Caco-2 (cell line): ENCODE results near the gene ADAM12. TPM values are rescaled to one million over a fixed set of nuclear protein-coding genes. Genes with fewer than 3 reads are reported as not detected.

ENCODE experiments used
- Bru-seq: library from RNA; stranded (reverse); fragments of 400-500 nt; gene quantifications from one replicate; lab custom pipeline; 2021; lab: Mats Ljungman, UMichigan
- BruChase-seq, 2 experiments: library from RNA; stranded (reverse); fragments of 400-500 nt; gene quantifications; one replicate each; lab custom pipeline; 2021; lab: Mats Ljungman, UMichigan
- BruUV-seq: library from RNA; stranded (reverse); fragments of 400-500 nt; replicated peaks from 2 replicates; lab custom pipeline; 2021; lab: Mats Ljungman, UMichigan
- CTCF ChIA-PET: fragments of 300-600 bp; sonication (Branson Sonifier 250); formaldehyde crosslinking; loops from one replicate; lab custom pipeline; 2022; ENCODE audit warnings: antibody characterized with exemption; lab: Charles Lee
- POLR2A ChIA-PET: fragments of 300-600 bp; sonication (Branson Sonifier 250); formaldehyde crosslinking; loops from one replicate; lab custom pipeline; 2022; ENCODE audit warnings: antibody characterized with exemption; lab: Charles Lee
- DNase-seq, 2 experiments: peaks; one replicate each; pipeline versions ENCODE4 v3.0.0 to v3.0.0-alpha.2; 2020 to 2022
- H3K27me3 ChIP-seq: replicated peaks from 2 replicates; pipeline ENCODE4 v1.6.0; 2011; ENCODE audit warnings: low read length; ENCODE audit not compliant: control insufficient read depth, insufficient read depth
- H3K36me3 ChIP-seq: 2 replicates; pipeline ENCODE4 v1.5.1; 2011; ENCODE audit warnings: low read length; ENCODE audit not compliant: control insufficient read depth, insufficient read depth
- H3K4me1 ChIP-seq: fragments of 250-450 bp; sonication (Bioruptor Pico); 2 replicates; pipeline ENCODE4 v1.5.1; 2020; ENCODE audit warnings: mild to moderate bottlenecking
- H3K4me3 ChIP-seq: 2 replicates; pipeline ENCODE4 v1.5.1; 2011; ENCODE audit warnings: low read depth, mild to moderate bottlenecking, control low read depth, low read length
- H3K9me3 ChIP-seq: fragments of 250-450 bp; sonication (Bioruptor Pico); 2 replicates; pipeline ENCODE4 v1.5.1; 2020; ENCODE audit warnings: mild to moderate bottlenecking, moderate library complexity
- H3K27ac Mint-ChIP-seq: one replicate; pipeline ENCODE4 v1.8.0; 2022; ENCODE audit warnings: mixed read lengths; ENCODE audit not compliant: unreplicated experiment
- H3K27me3 Mint-ChIP-seq: one replicate; pipeline ENCODE4 v1.8.0; 2022; ENCODE audit warnings: mixed read lengths; ENCODE audit not compliant: insufficient read depth, unreplicated experiment
- H3K36me3 Mint-ChIP-seq: one replicate; pipeline ENCODE4 v1.8.0; 2022; ENCODE audit warnings: mild to moderate bottlenecking, mixed read lengths; ENCODE audit not compliant: insufficient read depth, unreplicated experiment
- H3K4me1 Mint-ChIP-seq: one replicate; pipeline ENCODE4 v1.8.0; 2022; ENCODE audit warnings: low read depth, mixed read lengths; ENCODE audit not compliant: unreplicated experiment
- H3K4me3 Mint-ChIP-seq: one replicate; pipeline ENCODE4 v1.8.0; 2022; ENCODE audit warnings: mild to moderate bottlenecking, moderate library complexity, mixed read lengths; ENCODE audit not compliant: unreplicated experiment
- H3K9me3 Mint-ChIP-seq: one replicate; pipeline ENCODE4 v1.8.0; 2022; ENCODE audit warnings: mixed read lengths; ENCODE audit not compliant: unreplicated experiment
- CTCF ChIP-seq, 2 experiments: fragments of 200-600 bp in 1 of 2; IDR thresholded peaks; 1 replicate in 1 of 2; 2 replicates in 1 of 2; pipeline versions ENCODE4 v1.5.1 to v1.8.0; 2011 to 2022; ENCODE audit warnings: antibody characterized with exemption in 1 of 2, control low read depth in 1 of 2, inconsistent platforms in 1 of 2, low read depth in 1 of 2, low read length in 1 of 2, mild to moderate bottlenecking in 1 of 2, moderate library complexity in 1 of 2; ENCODE audit not compliant: insufficient read depth in 1 of 2, severe bottlenecking in 1 of 2, unreplicated experiment in 1 of 2
- intact Hi-C: fragments of 100-400 bp; cut with micrococcal nuclease; formaldehyde crosslinking; loops from one replicate; pipeline ENCODE4 v1.10.0; 2022; ENCODE audit not compliant: unreplicated experiment
- long read RNA-seq: library from polyadenylated mRNA; stranded (forward); transcript quantifications from one replicate; pipeline ENCODE4 v2.0.0, GENCODE V29; 2022
- total RNA-seq: library from RNA; stranded (reverse); gene quantifications from 2 replicates; pipeline ENCODE4 v1.2.3, GENCODE V29; 2022

Gene ADAM12
- total RNA-seq (not detected in 2 replicates), Bru-seq, nascent RNA (percentile 4 among the genes with signal in this experiment), BruChase-seq, experiment 1, labeled RNA remaining after a 2-hour chase (percentile 2 among the genes with signal in this experiment), BruChase-seq, experiment 2, labeled RNA remaining after a 6-hour chase (percentile 3 among the genes with signal in this experiment)
- long read RNA-seq: 0 reads

- H3K4me3 Mint-ChIP-seq: peak within 1 kb of the TSS; percentile 73
- H3K27ac Mint-ChIP-seq: no peak within 1 kb of the TSS
- Histone ChIP-seq H3K4me1 (no peaks in the 10 kb centered on the region), H3K36me3 (no peaks in the 10 kb centered on the region), H3K4me3 (no peak within 1 kb of the TSS), H3K27me3 (no peaks in the 10 kb centered on the region), H3K9me3 (no peaks in the 10 kb centered on the region; the same call in 1 of the 2 replicates)
- H3K36me3 Mint-ChIP-seq: peaks cover 4% of the 10 kb centered on the region
- no peak for DNase-seq
- peaks cover 32% of the 10 kb centered on the region for H3K27me3 Mint-ChIP-seq
- no peak for TF ChIP-seq CTCF (IDR thresholded peaks at IDR 0.05; ENCODE audit: insufficient read depth in 1 of 2, low read depth in 1 of 2, low read length in 1 of 2, severe bottlenecking in 1 of 2, unreplicated experiment in 1 of 2)
- CTCF ChIA-PET: no interaction called here
- H3K9me3 Mint-ChIP-seq: no peaks in the 10 kb centered on the region
- no TSS peak for BruUV-seq
- POLR2A ChIA-PET: no interaction called here
- intact Hi-C loops: loop anchor here (1.0 kb wide), 2 partner anchors 406 to 454 kb away; no protein-coding TSS in a partner anchor
- peaks cover 10% of the 10 kb centered on the region for H3K4me1 Mint-ChIP-seq
Observed at GRCh38 chr10:126387931-126388911, at the start of gene ADAM12. Gene ADAM12 (minus strand): TSS chr10:126388477. CDS start chr10:126388145, 332 bp downstream.

GRCh38 chr10:126437635-126438406 lies 49.5 kb upstream of the ADAM12 start:
- Mint-ChIP-seq H3K9me3 (peaks cover 4% of the 10 kb centered on the region), H3K27me3 (peaks cover 5% of the 10 kb centered on the region), H3K4me3 (no peak overlapping the region), H3K36me3 (no peaks in the 10 kb centered on the region), H3K4me1 (no peaks in the 10 kb centered on the region), H3K27ac (no peak overlapping the region)
- ChIA-PET POLR2A (no interaction called here), CTCF (no interaction called here)
- Histone ChIP-seq H3K9me3 (no peaks in the 10 kb centered on the region), H3K4me1 (no peaks in the 10 kb centered on the region), H3K36me3 (no peaks in the 10 kb centered on the region), H3K27me3 (no peaks in the 10 kb centered on the region), H3K4me3 (no peak overlapping the region)
- intact Hi-C loops: no loop called here
- no peak for TF ChIP-seq CTCF (IDR thresholded peaks at IDR 0.05; ENCODE audit: insufficient read depth in 1 of 2, low read depth in 1 of 2, low read length in 1 of 2, severe bottlenecking in 1 of 2, unreplicated experiment in 1 of 2)
- BruUV-seq: no TSS peak
- DNase-seq: no peak

- ChIA-PET POLR2A (no interaction called here), CTCF (no interaction called here)
- Mint-ChIP-seq H3K9me3 (no peaks in the 10 kb centered on the region), H3K4me1 (no peaks in the 10 kb centered on the region), H3K27me3 (peaks cover 7% of the 10 kb centered on the region), H3K36me3 (no peaks in the 10 kb centered on the region), H3K4me3 (no peak overlapping the region), H3K27ac (no peak overlapping the region)
- no peak for TF ChIP-seq CTCF (IDR thresholded peaks at IDR 0.05; ENCODE audit: insufficient read depth in 1 of 2, low read depth in 1 of 2, low read length in 1 of 2, severe bottlenecking in 1 of 2, unreplicated experiment in 1 of 2)
- no peak overlapping the region for H3K4me3 ChIP-seq
- intact Hi-C loops: no loop called here
- DNase-seq: no peak
- H3K4me1 ChIP-seq: no peaks in the 10 kb centered on the region
- H3K9me3 ChIP-seq: no peaks in the 10 kb centered on the region
- no peaks in the 10 kb centered on the region for H3K36me3 ChIP-seq
- BruUV-seq: no TSS peak
- H3K27me3 ChIP-seq: no peaks in the 10 kb centered on the region
Observed at GRCh38 chr10:126434235-126434634, 46.0 kb upstream of the ADAM12 start.
